HL-60/S4 treated with retinoic acid at 250 ng/mL for 4 days and 3 days (cell line): ENCODE measurements around the gene SEC31A.

Experiments used
- in situ Hi-C: fragments of 300-500 bp; cut with MboI; formaldehyde crosslinking; loops from 2 replicates; pipeline ENCODE4 v1.7.0; 2022; ENCODE audit warnings: low sequenced_read_pairs

Gene SEC31A

DNA sequence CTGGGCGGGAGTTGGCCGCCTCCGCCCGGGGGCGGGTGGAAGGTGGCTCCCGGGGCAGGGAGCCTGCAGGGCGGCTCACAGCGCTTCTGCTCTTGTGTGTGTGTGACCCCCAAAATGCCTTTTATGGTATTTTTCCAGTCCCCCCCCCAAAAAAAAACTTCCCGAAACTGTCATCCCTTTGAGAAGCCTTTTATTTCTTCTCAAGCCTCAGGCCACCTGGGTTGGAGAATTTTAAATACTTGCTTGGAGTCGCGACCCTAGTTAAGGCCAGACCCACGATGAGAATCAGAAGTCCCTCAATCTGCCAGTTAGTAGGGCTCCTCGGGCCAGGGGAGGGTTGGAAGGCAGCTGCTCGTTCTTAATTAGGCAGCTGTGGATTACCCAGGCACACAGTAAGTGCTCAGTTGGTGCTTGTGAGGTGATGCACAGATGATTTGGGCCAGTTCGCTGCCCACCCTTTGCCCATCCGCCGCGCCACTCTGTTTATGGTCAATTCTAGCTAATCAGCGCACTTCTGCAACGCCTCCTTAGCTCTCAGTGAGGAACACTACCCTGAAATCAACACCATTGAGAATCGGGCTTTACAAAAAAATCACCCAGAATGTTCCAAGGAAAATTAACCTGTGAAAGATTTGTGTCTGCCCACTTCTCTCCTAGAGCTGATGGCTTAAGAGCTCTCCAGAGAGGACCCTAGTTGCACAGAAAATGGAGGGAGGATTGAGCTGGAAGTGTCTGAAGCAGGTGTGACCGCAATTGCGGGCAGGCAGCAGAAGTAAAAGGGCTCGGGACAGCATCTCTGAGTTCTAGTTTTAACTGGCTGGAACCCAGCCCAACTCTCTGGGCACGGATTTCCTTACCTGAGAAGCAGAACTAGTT, 91.7 kb downstream of the SEC31A start:
- in situ Hi-C loops = no loop called here

DNA sequence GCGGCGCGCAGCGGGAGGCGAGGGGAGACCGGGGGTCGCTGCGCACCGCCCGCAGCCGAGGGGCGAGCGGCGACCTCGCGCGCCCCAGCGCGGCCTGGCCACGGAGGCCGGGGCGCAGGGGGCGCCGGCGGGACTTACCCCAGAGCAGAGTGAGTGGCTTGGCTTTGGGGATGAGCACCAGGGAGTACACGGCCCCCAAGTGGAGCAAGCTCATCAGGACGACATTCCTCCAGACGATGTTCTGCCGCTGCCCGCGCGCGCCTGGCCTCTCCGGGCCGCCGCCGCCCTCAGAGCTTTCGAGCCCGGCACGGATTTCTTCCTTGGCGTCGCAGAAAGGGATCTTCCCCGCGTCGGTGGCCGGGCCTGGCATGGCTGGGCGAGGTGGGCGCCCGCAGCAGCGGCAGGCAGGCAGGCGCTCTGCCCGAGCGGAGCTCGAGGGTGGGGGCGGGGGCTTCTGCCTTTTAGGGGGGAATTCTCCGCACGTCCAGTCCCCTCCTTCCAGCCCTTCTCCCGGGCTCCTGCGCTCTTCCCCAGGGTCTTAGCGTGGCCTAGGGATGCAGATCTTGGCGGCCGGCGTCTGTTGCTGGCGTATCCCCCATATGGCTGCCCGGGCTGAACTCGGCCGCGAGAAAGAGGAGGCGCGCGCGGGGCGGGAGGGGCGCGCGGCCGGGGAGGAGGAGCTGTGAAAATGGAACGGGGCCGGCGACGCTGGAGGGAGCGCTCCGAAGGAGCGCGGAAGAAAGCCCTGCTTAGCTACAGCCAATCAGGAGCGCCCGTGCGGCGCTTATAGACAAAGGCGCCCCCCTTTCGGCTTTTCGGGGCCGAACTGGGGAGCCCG, 92.6 kb downstream of the SEC31A start, which contains the start of gene SCD5:
Gene SCD5, minus strand, starts transcription at position 629 of the 838 bp plus-strand sequence. Its CDS starts 259 bp downstream, at position 370.
- in situ Hi-C loops = no loop called here

DNA sequence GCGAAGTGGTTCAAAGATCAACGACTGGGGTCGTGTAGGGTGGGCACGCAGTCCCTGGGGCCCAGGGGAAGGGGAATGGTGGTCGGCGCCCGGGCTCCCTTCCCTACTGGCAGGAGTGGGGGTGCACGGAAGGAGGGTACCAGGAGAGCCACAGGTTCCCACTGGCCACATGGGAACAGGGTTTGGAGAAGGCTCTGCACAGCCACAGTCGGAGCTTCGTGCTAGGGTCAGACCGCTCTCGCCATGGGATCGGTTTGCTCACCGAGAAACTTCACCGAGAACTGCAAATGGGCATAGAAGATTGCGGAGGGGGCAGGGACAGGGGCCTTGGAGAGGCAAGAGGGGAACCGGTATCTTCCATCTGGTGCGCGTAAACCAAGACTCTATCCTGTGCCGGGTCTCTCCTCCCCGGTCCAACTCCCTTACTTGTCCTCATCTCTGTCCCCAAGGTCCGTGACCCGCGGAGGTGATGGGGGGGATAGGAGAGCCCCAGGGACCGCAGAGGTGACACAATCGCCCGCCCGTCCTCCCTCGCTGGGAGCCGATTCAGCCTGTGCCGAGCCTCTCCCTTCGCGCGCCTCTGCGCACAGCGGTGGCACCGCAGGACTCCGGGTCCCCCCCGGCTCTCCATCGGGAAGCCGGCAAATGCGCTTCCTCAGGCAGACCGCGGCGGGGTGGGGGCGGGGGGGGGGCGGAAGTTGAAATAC, 93.4 kb downstream of the SEC31A start:
- in situ Hi-C loops = no loop called here

DNA sequence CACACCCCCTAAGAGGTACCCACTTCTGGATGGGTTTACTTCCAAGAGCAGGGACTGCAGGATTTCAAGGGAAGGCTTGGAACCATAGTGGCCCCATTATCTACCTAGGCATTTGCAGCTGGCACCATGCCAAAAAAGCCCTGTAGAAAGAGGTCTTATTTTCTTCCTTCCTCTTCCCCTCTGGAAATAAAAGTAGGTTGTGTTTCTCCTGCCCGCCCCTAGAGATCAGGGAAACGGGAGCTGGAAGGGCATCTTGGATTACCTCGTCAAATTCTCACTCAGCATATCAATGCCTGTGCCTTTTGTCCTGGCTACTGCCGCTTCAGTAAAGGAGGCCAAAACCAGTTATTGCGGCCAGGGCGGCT, 93.9 kb downstream of the SEC31A start:
- in situ Hi-C loops = no loop called here

DNA sequence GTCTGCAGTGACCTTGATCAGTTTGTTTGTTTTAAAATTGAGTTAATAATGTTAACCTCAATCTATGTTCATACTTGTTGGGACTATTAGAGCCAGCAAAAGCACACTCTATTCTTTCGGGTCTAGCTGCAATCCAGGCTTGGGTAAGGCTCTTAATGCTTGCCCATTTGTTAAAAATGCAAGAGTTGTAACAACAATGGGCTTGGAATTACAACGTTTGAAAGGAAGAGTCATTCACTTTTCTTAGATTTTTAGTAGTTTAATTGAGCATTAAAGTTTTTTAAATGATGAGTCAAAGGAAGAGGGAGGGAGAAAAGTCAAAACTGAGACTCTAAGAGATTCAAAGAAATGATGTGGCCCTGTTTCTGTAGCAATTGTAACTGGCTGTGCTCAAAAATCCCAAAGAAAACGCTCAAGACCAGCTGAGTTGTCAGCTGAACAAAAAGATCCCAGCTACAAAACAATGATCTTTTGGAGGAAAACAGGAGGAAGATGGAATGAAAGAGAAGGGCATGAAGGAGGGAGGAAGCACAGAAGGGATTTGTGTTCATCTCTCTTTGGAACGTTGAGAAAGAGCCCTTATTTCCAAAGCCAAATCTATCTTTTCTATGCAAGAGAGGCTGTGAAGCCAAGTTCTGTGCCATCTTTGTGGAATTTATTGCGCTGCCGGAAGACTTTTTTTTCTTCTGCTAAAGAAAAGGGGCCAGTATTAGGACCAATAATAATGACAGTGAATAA, 97.9 kb downstream of the SEC31A start:
- in situ Hi-C loops = no loop called here

DNA sequence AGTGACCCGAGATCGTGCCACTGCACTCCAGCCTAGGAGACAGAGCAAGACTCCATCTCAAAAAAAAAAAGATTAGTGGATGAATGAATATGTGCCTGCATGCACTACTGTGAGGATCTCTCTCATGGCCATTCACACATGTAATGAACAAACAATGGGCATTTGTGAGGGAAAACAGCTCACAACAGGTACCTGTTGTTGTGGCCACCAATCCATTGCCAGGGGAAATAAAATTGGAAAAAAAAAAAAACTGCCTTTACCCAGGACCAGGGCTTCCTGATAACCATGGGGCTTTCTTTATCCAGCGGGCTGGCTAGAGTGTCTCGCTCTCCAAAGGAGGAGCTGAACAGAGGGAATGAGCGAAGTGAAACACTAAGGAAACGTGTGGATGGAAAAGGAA, 99.8 kb downstream of the SEC31A start:
- in situ Hi-C loops = no loop called here

DNA sequence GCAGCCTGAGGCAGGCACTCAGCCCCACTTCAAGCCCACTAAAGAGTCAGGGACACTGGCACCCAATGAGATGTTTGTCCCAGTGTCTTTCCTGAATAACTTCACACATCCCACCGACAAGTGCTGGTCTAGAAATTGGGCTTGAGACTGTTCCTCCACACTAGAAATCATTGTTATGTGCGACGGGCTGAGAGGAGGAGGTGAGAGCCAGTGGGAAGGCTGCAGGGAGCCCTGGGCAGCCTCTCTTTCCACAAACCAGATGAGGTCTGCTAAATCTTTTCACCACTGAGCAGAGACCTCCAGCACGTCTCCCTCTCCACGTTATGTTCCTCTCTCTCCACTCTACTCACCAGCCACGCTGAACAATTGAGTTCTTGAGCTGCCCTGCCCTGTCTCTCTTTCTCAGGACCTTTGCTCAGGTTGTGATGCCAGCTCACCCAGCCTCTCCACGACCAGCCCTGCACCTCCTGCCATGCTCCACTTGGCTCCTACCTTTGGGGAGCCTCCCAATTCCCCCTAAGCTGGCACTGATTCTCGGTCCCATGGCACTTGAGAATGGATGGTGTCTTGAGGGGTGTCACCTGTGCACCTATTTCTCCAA, 100.8 kb downstream of the SEC31A start:
- in situ Hi-C loops = no loop called here

DNA sequence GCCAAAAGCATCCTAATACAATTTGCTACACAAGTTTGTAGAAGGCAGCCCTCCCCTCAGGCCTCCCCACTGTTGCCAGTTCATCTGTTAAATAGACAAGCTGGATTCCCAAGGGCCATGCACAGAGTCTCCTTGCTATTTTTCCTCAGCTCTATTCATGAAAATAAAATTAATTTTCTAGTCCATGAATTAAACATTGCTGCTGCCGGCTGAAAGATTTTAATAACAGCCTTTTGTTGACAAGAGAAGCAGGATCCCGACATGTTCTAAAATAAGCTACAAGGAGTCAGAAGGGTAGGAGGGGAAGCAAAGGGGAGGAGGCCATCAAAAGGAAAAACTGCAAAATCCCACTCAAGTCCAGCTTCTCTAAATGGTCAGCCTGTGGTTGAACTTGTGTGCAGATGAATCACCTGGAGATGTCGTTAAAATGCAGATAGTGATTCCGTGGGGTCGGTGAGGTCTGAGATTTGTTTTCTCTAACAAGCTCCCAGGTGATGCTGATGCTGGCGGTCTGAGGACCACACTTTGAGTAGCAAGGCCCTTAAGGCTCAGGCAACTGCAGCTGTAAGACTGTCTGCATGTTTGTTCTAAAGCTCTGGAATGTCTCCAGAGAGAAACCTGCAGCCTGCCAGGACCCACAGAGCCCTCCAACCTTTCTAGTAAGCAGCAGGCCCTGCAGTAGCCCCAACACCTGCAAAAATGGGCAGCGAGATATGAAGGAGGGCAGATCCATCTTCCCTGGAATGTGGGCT, 101.8 kb downstream of the SEC31A start:
- in situ Hi-C loops = no loop called here

DNA sequence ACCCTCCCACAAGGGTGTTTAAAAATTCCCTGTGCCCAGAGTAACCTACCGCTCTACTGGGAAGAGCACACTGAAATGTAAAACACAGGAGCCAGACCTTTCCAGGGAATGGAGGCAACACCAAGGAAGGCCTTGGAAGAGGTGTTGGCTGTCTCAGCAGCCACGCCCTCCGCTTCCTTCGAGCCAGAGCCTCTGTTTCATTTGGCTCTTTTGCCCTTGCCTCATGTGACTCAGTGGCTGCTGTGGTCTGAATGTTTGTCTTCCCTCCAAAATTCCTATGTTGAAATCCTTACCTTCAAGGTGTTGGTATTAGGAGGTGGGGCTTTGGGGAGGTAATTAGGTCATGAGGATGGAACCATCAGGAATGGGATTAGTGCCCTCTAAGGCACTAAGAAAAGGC, 103.6 kb downstream of the SEC31A start:
- in situ Hi-C loops = no loop called here

DNA sequence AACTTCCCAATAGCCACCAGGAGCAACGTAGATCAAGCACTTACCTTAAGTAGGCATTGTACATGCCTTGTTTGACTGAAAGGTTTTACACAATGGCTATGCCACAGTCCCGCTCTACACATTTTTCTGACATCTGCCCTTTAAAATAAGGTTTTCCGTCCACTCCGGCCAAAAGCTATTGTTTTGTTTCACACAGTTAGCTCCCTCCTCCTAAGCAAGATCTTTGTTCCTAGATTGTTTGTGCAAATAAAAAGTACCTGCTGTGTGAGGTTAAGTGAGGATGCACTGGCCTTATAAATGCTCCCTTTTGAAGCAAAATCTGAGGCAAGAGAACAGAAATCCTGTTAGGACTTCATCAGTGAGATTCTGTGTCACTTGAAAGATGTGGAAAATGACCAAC, 104.1 kb downstream of the SEC31A start:
- in situ Hi-C loops = no loop called here

DNA sequence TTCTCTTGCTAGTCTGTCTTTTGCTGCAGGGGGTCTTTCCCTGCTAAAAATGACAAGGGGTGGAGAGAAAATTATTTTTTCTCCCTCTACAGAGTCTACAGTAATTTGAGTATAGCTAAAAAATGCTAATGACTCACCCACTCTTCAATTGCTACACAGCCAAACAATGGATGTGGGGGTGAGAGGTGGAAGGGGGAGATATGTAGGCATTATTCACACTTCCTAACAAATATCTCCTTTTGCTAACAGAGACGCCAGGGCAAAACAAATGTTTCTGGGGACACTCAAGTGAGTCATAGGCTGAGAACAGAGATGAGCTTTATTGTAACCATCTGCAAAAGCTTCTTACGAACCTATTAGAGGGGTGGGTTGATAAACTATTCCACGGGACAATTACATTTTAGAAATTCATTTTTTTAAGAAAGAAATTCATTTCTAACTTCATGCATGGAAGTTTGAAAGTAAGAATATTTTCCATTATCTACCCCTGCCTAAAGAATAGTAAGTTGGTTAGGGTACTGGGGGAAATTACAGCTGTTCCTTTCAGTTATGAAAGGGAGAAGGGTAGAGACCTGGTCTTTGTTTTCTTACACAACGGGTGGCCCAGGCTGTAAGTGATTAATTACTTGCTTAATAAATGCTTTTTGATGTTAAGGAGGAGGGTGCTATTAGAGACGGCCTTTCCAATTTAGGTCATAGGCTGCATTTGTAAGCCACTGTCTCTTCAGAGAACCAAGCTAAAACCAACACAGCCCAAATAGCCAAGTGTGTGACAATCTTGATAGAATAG, 105.1 kb downstream of the SEC31A start:
- in situ Hi-C loops = no loop called here

DNA sequence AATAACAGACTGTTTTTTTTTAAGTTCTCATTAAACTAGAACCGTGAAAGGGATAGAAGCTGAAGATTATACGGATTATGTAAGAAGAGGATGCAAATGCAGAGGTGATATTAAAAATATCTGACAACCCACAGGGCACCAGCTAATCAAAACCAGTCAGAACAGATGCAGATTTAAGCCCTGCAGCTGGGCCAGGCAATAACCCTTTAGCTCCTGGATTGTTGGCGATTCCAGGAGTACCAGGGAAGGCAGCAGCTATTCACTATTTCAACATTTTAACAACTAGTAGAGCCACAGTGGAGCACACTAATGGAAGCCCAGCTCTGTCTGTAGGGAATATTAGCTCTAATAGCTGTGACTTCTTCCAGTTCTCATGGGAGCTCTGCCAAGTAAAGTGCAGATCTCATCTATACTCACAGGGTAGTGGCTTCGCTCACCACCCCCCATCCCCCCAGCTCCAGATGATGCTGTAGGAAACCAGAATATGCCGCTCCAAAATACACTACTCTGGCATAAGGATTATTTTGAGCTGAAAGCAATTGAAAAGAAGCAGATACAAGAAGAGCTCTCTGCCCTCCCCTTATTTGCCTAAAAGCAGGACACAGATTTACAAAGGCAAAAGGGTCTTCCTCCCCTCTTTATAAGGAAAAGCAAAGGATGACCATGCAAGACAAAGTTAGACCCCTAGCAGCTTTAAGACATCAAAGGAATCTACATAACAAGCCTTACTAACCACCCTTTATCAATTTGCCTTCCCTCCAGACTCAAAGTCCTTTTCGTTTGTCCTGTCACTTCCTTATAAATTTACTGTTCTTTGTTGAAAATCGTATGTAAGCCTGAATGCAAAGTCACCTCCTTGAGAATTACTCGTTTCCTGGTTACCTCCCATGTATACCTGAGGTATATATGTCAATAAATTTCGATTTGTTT, 106.0 kb downstream of the SEC31A start:
- in situ Hi-C loops = no loop called here

DNA sequence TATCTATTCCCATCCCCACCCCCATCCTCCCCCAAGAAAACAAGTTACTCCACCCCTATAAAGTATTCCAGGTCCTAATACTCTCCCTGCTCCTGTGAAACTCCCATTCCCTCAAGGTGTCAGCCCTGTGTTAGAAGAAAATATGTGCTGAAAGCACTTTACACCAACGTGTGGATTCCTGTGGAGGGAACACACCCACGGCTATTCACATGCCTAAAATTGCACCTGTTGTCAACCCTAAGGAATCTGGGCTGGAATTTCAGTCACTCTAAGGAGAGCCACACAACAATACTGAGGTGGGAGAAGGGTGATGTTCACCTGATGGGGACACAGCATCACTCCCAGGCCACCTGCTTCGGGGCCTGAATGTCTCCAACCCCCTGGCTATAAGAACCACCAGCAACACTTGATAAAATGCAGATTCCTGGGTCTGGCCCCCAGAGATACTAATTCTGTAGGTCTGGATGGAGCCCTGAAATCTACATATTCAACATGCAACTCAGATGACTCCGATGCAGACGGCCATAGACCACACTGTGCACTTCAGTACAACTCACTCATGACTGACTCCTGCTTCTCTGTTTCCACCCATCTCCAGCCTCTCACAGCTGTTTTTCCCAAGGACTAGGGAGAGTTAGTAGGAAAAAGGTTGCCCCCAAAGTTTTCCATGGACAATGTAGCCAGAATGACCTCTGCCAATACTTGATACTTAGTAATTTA, 108.2 kb downstream of the SEC31A start:
- in situ Hi-C loops = no loop called here

DNA sequence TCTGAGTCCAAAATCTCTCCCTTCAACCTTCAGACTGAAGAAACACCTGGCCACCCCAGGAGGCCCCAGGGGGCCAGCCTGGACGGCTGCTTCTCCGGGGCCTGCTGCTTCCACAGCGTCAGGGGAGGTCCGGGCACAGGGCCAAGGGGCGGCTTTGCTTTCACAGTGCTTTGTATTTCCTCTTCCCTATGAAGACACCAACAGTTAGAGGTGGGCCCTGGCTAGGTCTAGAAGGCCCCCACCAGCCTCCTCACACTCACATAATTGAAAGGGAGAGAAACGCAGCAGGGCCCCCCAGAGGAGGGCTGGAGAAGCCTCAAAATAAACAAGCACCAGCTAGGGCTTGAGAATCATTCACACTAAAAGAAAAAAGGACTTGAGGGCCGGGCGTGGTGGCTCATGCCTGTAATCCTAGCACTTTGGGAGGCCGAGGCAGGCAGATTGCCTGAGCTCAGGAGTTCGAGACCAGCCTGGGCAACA, 110.2 kb downstream of the SEC31A start:
- in situ Hi-C loops = no loop called here

DNA sequence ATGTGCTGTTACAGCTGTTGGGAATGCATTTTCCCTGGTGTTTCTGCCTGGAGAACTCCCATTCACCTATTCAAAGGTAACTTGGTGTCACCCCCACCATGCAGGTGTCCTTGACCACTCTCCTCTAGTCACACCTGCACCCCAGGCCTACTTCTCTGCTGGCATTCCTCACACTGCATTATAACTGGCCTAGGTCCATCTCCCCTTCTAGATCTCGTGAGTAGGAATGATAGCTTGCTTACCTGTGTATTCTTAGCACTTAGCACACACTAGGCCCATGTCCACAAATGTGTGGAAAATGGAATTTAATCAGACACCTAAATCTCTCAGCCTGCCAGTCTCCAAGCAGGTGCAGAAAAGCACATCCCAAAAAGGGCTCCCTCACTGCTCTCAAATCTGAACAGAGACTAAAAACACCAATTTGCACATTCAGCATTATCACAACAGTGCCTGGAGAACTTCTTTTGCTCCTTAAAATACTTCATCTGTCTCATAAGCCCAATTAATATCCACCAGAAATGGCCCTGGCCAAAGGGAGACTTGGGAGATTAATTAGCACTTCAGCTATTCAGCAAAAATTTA, 110.7 kb downstream of the SEC31A start:
- in situ Hi-C loops = no loop called here

DNA sequence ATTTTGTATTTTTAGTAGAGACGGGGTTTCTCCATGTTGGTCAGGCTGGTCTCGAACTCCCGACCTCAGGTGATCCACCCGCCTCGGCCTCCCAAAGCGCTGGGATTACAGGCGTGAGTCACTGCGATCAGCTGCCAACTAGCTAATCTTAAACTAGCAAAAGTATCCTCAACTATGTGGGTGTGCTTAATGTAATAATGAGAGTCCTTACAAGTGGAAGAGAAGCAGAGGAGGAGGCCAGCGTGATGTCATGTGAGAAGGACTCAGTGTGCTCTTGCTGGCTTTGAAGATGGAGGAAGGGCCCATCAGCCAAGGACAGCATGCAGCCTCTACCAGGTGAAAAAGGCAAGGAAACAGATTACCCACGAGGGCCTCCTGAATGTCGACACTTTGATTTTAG, 111.9 kb downstream of the SEC31A start:
- in situ Hi-C loops = no loop called here
